ENCODE data around the gene PNLIPRP2.

- TF ChIP-seq CTCF (IDR thresholded peaks at IDR 0.05), result no peak
- no peak for TF ChIP-seq POLR2A (IDR thresholded peaks at IDR 0.05)
Measured at GRCh38 chr10:116664631-116665030, 43.9 kb downstream of the PNLIPRP2 start.

All from esophagus squamous epithelium (tissue), 4 donors.